ENCODE measurements around the gene APOBEC3C. TPM values are rescaled to one million over a fixed set of nuclear protein-coding genes. Genes with fewer than 3 reads are reported as not detected.

APOBEC3C gene
- 10 to 100 TPM; 21.4 to 52.3 TPM for total RNA-seq

DNA sequence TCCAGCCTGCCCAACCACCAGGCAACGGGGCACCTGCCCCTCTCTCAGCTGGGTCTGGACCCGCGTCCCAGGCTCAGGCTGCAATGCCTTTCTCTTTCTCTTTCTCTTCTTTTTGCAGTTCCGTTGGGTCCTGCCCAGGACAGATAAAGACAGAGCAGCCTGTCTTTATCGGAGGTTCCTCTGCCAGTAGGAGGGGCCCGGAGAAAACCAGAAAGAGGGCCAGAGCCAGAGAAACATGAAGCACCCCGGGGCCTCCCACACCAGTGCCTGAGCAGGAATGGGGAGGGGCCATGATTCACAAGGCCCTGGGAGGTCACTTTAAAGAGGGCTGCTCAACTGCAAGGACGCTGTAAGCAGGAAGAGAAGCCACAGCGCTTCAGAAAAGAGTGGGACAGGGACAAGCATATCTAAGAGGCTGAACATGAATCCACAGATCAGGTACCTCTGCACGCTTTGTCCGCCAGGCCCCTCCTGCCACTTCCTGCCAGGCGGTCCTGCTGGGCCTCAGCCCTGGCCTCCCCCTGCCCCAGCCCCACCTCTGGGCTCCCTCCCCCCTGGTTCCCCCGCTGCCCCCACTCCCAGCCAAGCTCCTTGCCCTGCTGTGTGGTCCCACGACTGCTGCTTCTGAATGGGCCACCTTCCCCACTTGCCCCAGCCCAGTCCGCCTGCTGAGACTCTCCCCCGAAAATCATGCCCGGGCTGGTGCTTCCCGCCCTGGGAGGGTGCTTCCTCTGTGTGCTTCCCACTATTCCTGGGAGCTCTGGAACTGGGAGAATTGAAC, at the start of gene APOBEC3C:
TSS of gene APOBEC3C (plus strand) at position 316 of the 781 bp plus-strand sequence. CDS start at position 422, 106 bp downstream.
- Histone ChIP-seq H3K9me3 (no peaks in the 10 kb centered on the region), H3K27me3 (replicated peaks; ENCODE audit: insufficient read depth) (no peaks in the 10 kb centered on the region), H3K36me3 (no peaks in the 10 kb centered on the region), H3K4me3 (peak within 1 kb of the TSS; percentile 38 to 39), H3K27ac (peak within 1 kb of the TSS; percentile 85 to 88), H3K4me1 (replicated peaks) (no peaks in the 10 kb centered on the region)
- peak; percentile 85 for DNase-seq (ENCODE audit: low spot score)
- WGBS: 2% methylated on average over 18 of the region's 18 CpGs
- intact Hi-C loops (cut with DNase I): loop anchor here (10.0 kb wide), 2 partner anchors 111 to 301 kb away; partner anchors contain the start of gene RPL3
- peak; percentile 84 for TF ChIP-seq POLR2AphosphoS5 (IDR thresholded peaks at IDR 0.05)
- TF ChIP-seq POLR2A (IDR thresholded peaks at IDR 0.05): peak; percentile 89
- TF ChIP-seq, protein P1, sequence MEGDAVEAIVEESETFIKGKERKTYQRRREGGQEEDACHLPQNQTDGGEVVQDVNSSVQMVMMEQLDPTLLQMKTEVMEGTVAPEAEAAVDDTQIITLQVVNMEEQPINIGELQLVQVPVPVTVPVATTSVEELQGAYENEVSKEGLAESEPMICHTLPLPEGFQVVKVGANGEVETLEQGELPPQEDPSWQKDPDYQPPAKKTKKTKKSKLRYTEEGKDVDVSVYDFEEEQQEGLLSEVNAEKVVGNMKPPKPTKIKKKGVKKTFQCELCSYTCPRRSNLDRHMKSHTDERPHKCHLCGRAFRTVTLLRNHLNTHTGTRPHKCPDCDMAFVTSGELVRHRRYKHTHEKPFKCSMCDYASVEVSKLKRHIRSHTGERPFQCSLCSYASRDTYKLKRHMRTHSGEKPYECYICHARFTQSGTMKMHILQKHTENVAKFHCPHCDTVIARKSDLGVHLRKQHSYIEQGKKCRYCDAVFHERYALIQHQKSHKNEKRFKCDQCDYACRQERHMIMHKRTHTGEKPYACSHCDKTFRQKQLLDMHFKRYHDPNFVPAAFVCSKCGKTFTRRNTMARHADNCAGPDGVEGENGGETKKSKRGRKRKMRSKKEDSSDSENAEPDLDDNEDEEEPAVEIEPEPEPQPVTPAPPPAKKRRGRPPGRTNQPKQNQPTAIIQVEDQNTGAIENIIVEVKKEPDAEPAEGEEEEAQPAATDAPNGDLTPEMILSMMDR (IDR thresholded peaks at IDR 0.05): peak in 1 of 4 experiments; percentile 32

DNA sequence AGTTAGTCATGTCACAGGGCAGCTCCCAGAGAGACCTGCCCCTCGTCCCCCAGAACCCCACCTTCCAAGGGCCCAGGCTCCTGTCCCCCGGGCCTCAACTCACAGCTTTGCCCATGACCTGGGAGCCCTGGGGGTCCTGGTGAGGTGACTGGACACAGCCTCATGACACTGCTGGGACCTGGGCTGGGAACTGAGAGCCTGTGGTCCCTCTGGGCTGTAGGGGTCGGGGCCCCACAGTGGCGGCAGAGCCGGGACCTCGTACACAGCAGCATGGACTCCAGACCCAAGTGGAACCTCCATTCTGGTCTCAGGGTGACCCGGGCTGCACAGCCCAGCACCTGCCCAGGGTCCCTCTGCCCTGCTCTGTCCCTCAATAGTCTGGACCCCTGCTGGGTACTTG, 49.8 kb upstream of the APOBEC3C start:
- TF ChIP-seq POLR2A (IDR thresholded peaks at IDR 0.05): no peak
- TF ChIP-seq POLR2AphosphoS5 (IDR thresholded peaks at IDR 0.05): no peak
- TF ChIP-seq, protein P1 (IDR thresholded peaks at IDR 0.05): no peak
- intact Hi-C loops (cut with DNase I): no loop called here

DNA sequence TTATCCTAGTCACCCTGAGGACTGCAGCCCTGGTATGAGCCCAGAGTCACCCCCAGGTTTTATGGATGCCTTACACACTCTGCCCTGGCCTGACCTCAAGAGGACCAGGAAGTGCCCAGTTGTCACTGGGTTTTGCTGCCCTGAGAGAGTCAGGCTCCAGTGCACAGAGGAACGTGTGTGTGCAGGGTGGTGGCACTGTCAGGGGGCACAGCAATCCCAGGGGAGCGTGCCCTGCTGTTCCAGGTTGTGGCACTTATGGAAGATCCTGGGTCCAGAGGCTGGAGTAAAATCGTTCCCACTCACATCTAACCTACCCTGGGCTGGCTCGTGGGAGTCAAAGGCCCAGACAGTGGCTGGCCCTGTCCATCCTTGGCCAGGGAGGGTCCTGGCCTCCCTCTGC, 49.1 kb upstream of the APOBEC3C start:
- H3K27ac ChIP-seq: no peak overlapping the region
- 86% methylated on average over 4 of the region's 4 CpGs for WGBS
- TF ChIP-seq POLR2AphosphoS5 (IDR thresholded peaks at IDR 0.05): no peak
- H3K4me1 ChIP-seq (replicated peaks): no peaks in the 10 kb centered on the region
- H3K9me3 ChIP-seq: no peaks in the 10 kb centered on the region
- H3K4me3 ChIP-seq: no peak overlapping the region
- no peaks in the 10 kb centered on the region for H3K27me3 ChIP-seq (replicated peaks; ENCODE audit: insufficient read depth)
- no peak for DNase-seq (ENCODE audit: low spot score)
- intact Hi-C loops (cut with DNase I): no loop called here
- H3K36me3 ChIP-seq: no peaks in the 10 kb centered on the region

More for the DNA sequence above, 49.8 kb upstream of the APOBEC3C start:
- DNase-seq (ENCODE audit: low spot score): no peak
- 83% methylated on average over 7 of the region's 7 CpGs for WGBS
- Histone ChIP-seq H3K4me1 (replicated peaks) (no peaks in the 10 kb centered on the region), H3K4me3 (no peak overlapping the region), H3K9me3 (no peaks in the 10 kb centered on the region), H3K27me3 (replicated peaks; ENCODE audit: insufficient read depth) (no peaks in the 10 kb centered on the region), H3K36me3 (no peaks in the 10 kb centered on the region), H3K27ac (no peak overlapping the region)

DNA sequence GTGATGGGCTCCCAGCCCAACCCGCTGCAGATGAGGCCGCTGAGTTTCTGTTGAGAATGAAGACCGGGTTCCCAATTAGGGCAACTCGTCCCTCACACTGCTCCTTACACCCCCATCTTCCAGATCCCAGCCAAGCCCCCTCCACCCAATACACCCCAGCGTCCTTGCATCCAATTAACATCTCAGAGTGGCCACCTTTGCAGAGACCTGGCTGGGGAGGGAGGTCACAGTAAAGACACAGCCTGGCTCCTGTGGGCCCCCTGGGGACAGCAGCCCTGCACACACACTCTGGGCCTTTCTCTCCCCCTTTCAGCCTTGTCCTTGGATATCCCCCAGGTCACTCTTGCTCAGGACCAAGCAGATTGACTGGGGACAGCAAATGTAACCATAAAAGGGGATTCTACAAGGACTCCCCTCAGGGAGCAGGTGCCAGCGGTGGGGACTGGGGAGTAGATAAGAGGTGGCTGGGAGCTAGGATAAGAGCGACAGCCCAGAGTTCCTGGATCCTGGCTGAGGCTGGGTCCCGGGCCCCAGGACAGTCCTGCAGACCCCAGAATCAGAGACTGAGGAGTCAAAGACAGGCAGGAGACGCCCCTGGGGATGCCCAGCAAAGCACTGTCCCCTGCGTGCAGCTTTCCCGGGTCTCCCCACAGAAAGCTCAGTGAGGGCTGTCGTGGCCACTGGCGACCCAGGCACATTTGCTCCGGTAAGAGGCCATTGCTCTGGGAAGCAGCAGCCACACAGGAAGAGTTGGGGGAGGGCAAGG, 48.3 kb upstream of the APOBEC3C start:
- intact Hi-C loops (cut with DNase I): no loop called here
- Histone ChIP-seq H3K4me1 (replicated peaks) (no peaks in the 10 kb centered on the region), H3K9me3 (no peaks in the 10 kb centered on the region), H3K4me3 (no peak overlapping the region), H3K36me3 (no peaks in the 10 kb centered on the region), H3K27ac (no peak overlapping the region), H3K27me3 (replicated peaks; ENCODE audit: insufficient read depth) (no peaks in the 10 kb centered on the region)
- WGBS: 86% methylated on average over 14 of the region's 14 CpGs
- TF ChIP-seq POLR2AphosphoS5 (IDR thresholded peaks at IDR 0.05) (no peak), POLR2A (IDR thresholded peaks at IDR 0.05) (no peak)
- TF ChIP-seq, protein P1 (IDR thresholded peaks at IDR 0.05): no peak
- DNase-seq (ENCODE audit: low spot score): no peak

DNA sequence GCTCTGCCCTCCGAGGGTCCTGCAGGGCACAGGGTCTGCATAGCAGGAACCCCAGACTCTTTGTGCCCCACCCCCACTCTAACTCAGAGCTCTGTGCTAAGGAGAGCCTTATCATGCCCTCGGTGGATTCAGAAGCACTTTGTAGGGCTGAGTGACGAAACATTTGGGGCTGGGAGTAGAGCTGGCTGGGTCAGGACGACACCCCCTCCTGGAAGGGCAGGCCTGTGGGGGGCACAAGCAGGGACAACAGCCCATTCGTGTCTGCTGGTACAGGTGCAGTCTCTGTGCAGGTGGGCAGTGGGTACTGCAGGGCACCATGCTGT, 47.7 kb upstream of the APOBEC3C start:
- 64% methylated on average over 5 of the region's 5 CpGs for WGBS
- no peak overlapping the region for H3K27ac ChIP-seq

More for the DNA sequence above, 47.7 kb upstream of the APOBEC3C start:
- DNase-seq (ENCODE audit: low spot score): no peak
- H3K36me3 ChIP-seq: no peaks in the 10 kb centered on the region
- intact Hi-C loops (cut with DNase I): no loop called here
- no peaks in the 10 kb centered on the region for H3K4me1 ChIP-seq (replicated peaks)
- H3K4me3 ChIP-seq: no peak overlapping the region
- no peaks in the 10 kb centered on the region for H3K9me3 ChIP-seq
- no peaks in the 10 kb centered on the region for H3K27me3 ChIP-seq (replicated peaks; ENCODE audit: insufficient read depth)
- TF ChIP-seq, protein P1 (IDR thresholded peaks at IDR 0.05): no peak
- TF ChIP-seq POLR2AphosphoS5 (IDR thresholded peaks at IDR 0.05): no peak
- TF ChIP-seq POLR2A (IDR thresholded peaks at IDR 0.05): no peak
